Epithelial cell of esophagus (primary cell): ENCODE results near the gene ALG14.

Experiments
- DNase-seq: peaks from one replicate; pipeline ENCODE4 v3.0.0; 2010; ENCODE audit warnings: low read depth
- H3K4me3 ChIP-seq: 2 replicates; pipeline ENCODE4 v1.5.1; 2011; ENCODE audit warnings: mild to moderate bottlenecking, low read length, control low read depth
- TF ChIP-seq, protein P1 (sequence below): IDR thresholded peaks from 2 replicates; pipeline ENCODE4 v1.5.1; 2011; ENCODE audit warnings: low read depth, mild to moderate bottlenecking, low read length, control low read depth, inconsistent platforms; ENCODE audit not compliant: insufficient read depth; ENCODE audit errors: missing control alignments

Gene ALG14

DNA sequence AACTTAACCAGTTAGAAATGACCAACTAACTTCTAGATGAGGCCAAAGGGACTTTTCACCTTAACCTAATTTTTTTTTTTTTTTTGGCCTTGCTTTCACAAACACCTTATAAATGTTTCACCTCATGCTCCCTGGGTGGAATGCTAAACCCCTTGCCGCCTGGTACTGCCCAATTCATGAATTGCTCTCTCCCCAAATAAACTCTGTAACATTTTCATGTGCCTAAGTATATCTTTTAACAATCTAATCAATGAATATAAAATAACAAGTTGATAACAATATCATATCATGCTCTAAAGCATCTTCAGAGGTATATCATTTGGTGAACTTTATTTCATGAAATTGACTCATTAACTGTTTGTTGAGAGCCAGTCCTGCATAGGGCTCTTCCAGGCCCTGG is 134.9 kb downstream of the ALG14 start:
- TF ChIP-seq, protein P1, sequence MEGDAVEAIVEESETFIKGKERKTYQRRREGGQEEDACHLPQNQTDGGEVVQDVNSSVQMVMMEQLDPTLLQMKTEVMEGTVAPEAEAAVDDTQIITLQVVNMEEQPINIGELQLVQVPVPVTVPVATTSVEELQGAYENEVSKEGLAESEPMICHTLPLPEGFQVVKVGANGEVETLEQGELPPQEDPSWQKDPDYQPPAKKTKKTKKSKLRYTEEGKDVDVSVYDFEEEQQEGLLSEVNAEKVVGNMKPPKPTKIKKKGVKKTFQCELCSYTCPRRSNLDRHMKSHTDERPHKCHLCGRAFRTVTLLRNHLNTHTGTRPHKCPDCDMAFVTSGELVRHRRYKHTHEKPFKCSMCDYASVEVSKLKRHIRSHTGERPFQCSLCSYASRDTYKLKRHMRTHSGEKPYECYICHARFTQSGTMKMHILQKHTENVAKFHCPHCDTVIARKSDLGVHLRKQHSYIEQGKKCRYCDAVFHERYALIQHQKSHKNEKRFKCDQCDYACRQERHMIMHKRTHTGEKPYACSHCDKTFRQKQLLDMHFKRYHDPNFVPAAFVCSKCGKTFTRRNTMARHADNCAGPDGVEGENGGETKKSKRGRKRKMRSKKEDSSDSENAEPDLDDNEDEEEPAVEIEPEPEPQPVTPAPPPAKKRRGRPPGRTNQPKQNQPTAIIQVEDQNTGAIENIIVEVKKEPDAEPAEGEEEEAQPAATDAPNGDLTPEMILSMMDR = no peak
- no peak overlapping the region for H3K4me3 ChIP-seq
- DNase-seq = no peak

DNA sequence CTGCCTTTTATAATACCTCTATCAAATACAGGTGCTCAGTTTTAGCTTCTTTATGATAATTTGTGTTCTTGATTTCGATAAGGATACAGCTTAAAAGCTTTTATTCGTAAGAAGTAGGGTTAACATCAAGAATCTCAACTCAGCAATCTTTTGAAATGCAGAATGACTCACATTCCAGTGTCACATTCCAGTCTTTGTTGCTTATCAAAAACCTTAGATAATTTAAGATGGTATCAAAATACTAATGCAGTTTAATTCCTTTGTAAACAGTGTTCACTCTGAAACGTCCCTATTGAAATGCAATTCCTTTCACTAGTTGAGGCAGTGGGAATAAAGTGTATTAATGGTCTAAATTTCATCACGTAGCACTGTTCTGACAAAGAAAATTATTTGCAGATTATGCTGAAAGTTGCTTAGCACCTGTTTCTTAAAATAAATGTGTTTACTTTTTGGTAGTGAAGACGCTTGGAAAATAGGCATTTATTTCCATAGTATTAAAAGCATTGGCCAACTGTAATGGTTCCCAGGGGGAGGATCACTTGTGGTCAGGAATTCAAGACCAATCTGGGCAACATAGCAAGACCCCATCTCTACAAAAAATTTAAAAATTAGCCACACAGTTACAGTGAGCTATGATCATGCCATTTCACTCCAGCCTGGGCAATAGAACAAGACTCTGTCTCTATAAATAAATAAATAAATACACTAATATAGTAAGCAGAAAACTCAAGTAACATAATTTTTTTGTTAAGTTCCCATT is 135.7 kb downstream of the ALG14 start:
- DNase-seq = peak; percentile 34
- H3K4me3 ChIP-seq = no peak overlapping the region
- TF ChIP-seq, protein P1 = no peak

DNA sequence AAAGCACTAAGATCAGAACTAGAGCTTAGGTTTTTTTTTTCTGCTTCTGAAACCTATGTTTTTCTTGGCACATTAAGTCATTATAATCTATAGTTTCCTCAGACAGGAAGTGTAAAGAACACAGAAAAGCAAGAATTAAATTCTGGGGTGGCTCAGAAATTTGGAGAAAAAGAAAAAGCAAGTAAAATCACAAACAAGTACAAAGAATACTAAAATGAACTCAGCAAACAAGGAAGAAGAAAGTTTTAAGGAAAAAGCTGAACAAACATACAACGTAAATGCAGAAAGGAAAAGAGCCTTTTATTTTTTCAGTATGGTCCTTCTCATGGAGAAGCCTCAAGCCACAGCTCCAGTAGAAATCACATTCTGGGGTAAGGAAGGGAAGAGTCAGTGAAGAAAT is 137.3 kb downstream of the ALG14 start:
- TF ChIP-seq, protein P1 = no peak
- no peak for DNase-seq
- H3K4me3 ChIP-seq = no peak overlapping the region

DNA sequence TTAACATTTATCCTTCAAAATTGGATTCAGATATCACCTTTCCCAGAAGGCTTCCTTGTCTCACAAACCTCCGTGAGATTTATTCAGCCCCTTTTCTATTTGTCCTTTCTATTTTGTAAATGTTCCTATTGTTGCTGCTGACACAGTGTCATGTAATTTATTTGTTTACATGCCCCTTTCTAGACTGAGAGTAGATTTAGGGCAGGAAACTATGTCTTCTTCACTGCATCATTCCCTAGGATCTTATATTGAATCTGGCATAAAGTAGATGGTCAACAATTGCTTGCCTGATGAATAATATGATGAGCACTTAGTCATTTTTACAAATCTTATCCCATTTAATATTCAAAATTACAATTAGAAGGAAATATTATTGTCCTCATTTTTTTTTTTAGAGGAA is 137.7 kb downstream of the ALG14 start:
- TF ChIP-seq, protein P1 = no peak
- no peak overlapping the region for H3K4me3 ChIP-seq
- no peak for DNase-seq

DNA sequence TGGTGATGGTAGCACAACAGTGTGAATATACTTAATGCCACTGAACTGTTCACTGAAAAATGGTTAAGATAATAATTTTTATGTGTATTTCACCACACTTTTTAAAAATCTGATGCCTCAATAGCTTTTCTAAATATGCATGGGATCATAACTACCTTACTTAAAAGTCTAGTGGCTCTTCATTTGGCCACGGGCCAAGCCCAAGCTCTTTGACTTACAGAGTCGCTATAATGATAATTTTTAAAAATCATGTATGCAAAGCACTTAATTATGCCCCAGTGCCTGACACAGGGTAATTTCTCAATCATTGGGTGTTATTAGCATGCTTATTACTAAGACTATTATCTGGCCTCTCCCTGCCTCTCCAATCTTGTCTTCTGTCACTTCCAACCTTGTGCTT is 138.2 kb downstream of the ALG14 start:
- TF ChIP-seq, protein P1 = no peak
- no peak overlapping the region for H3K4me3 ChIP-seq
- no peak for DNase-seq

DNA sequence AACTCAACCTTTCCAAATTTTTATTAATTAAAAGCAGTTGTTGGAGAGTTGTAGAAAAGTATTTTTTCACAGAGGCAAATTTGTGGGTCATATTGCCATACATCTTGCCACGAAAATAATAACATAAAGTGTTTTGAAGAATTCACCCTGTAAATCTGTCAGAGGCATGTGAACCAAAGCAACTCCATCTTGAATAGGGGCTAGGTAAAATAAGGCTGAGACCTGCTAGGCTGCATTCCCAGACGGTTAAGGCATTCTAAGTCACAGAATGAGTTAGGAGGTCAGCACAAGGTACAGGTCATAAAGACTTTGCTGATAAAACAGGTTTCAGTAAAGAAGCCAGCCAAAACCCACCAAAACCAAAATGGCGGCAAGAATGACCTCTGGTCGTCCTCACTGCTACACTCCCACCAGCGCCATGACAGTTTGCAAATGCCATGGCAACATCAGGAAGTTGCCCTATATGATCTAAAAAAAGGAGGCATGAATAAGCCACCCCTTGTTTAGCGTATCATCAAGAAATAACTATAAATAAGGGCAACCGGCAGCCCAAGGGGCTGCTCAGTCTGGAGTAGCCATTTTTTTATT is 141.4 kb downstream of the ALG14 start:
- no peak overlapping the region for H3K4me3 ChIP-seq
- TF ChIP-seq, protein P1 = no peak
- DNase-seq = no peak
